NCI-H1417 treated with DMSO at 0.1 percent for 48 hours (cell line): ENCODE results near the gene AGAP3.

ENCODE experiments used
- DNase-seq: peaks from one replicate; lab custom pipeline; 2025; lab: John Stamatoyannopoulos, UW

Gene AGAP3

GRCh38 chr7:151137076-151137675 is 50.9 kb downstream of the AGAP3 start:
- DNase-seq = no peak

GRCh38 chr7:151137791-151138152 is 51.5 kb downstream of the AGAP3 start:
- no peak for DNase-seq

GRCh38 chr7:151138153-151138851 is 52.0 kb downstream of the AGAP3 start:
- no peak for DNase-seq

- DNase-seq = no peak
These were observed 53.0 kb downstream of the AGAP3 start for GRCh38 chr7:151139071-151139790.

- no peak for DNase-seq
These were observed 53.5 kb downstream of the AGAP3 start for GRCh38 chr7:151139791-151140190.

- DNase-seq = no peak
These were observed 54.6 kb downstream of the AGAP3 start for GRCh38 chr7:151140826-151141225.

GRCh38 chr7:151141311-151141854 is 55.1 kb downstream of the AGAP3 start:
- DNase-seq = no peak

- DNase-seq = no peak
These were observed 55.8 kb downstream of the AGAP3 start for GRCh38 chr7:151141855-151142685.

GRCh38 chr7:151142686-151143040 is 56.4 kb downstream of the AGAP3 start:
- DNase-seq = no peak

GRCh38 chr7:151143261-151144015 is 57.2 kb downstream of the AGAP3 start:
- DNase-seq = no peak

- DNase-seq = no peak
These were observed 58.1 kb downstream of the AGAP3 start for GRCh38 chr7:151144387-151144786.

- no peak for DNase-seq
These were observed 60.5 kb downstream of the AGAP3 start for GRCh38 chr7:151146761-151147160.

GRCh38 chr7:151148319-151149259 is 62.3 kb downstream of the AGAP3 start:
- DNase-seq = no peak

- DNase-seq = no peak
These were observed 64.1 kb downstream of the AGAP3 start for GRCh38 chr7:151150388-151150787.

GRCh38 chr7:151152643-151153513 is 66.6 kb downstream of the AGAP3 start:
- no peak for DNase-seq

GRCh38 chr7:151157645-151158329 is 71.5 kb downstream of the AGAP3 start:
- no peak for DNase-seq

- no peak for DNase-seq
These were observed 75.5 kb downstream of the AGAP3 start for GRCh38 chr7:151161757-151162156.

GRCh38 chr7:151166629-151167196 is 80.4 kb downstream of the AGAP3 start:
- no peak for DNase-seq
